Measurements from ENCODE around the gene DIRAS1. TPM values are rescaled to one million over a fixed set of nuclear protein-coding genes. Genes with fewer than 3 reads are reported as not detected.

DIRAS1 gene, protein sequence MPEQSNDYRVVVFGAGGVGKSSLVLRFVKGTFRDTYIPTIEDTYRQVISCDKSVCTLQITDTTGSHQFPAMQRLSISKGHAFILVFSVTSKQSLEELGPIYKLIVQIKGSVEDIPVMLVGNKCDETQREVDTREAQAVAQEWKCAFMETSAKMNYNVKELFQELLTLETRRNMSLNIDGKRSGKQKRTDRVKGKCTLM
- 7.8 and 9.7 TPM in 2 replicates for total RNA-seq (2021)
- long read RNA-seq, partial matches to known transcripts = 0 of 1 reads
- long read RNA-seq, other reads (novel, unspliced or antisense) = 1 of 1 reads

DNA sequence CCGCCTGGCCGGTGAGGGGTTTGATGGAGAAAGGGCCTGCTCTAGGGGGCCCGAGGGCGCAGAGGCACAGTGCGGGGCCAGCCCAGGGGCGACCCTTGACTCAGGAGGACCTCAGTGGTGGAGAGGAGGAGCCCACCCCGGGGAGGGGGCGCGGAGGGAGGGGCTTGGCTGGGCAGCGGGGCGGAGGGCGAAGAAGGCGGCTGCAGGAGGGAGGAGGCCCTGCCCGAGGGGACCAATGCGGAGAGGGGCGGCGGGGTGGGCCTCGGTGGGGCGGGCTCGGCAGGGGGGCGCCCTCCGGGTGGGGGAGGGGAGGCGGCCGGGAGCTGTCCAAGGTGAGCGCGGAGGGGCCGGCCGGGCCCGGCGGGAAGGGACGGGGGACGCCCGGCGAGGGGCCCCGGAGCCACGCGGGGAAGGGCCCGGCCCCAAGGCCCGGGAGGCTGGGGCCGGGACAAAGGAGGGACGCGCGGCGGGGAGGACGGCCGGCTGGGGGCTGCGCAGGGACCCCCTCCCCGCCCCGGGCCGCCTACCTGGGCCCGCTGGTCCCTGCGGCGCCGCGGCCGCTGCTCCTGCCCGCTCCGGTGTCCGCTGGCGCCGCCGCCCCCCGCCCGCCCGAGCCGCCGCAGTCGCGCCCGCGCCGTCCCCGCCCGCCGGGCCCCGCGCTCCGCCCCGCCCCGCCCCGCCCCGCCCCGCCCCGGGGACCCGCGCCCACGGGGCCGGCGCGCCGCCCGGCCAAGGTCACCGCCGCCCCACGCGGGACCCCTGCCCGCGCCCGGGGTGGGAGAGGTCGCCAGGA lies at the start of gene DIRAS1:
TSS of gene DIRAS1 (minus strand) at position 596 of the 793 bp plus-strand sequence. CDS start 3,566 bp downstream, outside the sequence.
- H3K4me1 Mint-ChIP-seq = peaks cover 6 to 14% of the 10 kb centered on the region in 2 experiments
- peaks cover 36% of the 10 kb centered on the region for H3K27me3 Mint-ChIP-seq (ENCODE audit: low read depth)
- peak; percentile 63 for DNase-seq

More for the DNA sequence above, at the start of gene DIRAS1:
- Histone ChIP-seq H3T11ph (ENCODE audit: low read length) (no peak within 1 kb of the TSS), H2BK5ac (ENCODE audit: insufficient read length, low read length) (no peak within 1 kb of the TSS), H2BK12ac (ENCODE audit: insufficient read length, low read depth, low read length) (no peak within 1 kb of the TSS), H2BK20ac (ENCODE audit: low read depth, low read length, poor library complexity, severe bottlenecking) (no peak within 1 kb of the TSS), H3K4me2 (ENCODE audit: insufficient read depth, insufficient read length, low read length) (peak within 1 kb of the TSS; percentile 41), H3K79me2 (ENCODE audit: insufficient read depth, low read length) (no peaks in the 10 kb centered on the region), H3K23ac (ENCODE audit: insufficient read length, low read depth, low read length) (no peak within 1 kb of the TSS), H2BK15ac (ENCODE audit: low read depth, low read length) (no peak within 1 kb of the TSS), H3K9ac (ENCODE audit: extremely low read depth, insufficient read length, low read length) (no peak within 1 kb of the TSS), H4K91ac (ENCODE audit: insufficient read length, low read depth, low read length) (no peak within 1 kb of the TSS), H3K4me1 (ENCODE audit: insufficient read depth, low read length) (no peaks in the 10 kb centered on the region), H3K56ac (ENCODE audit: insufficient read length, low read depth, low read length) (no peak within 1 kb of the TSS), H2AK5ac (ENCODE audit: insufficient read length, low read length) (no peak within 1 kb of the TSS), H4K5ac (ENCODE audit: insufficient read length, low read depth, low read length) (no peak within 1 kb of the TSS), H3K27ac (ENCODE audit: insufficient read length, low read depth, low read length) (no peak within 1 kb of the TSS), H3K27me3 (ENCODE audit: insufficient read depth, low read length) (no peaks in the 10 kb centered on the region), H2AFZ (ENCODE audit: low read length) (no peak within 1 kb of the TSS), H4K8ac (replicated peaks; ENCODE audit: insufficient read length, low read depth, low read length) (no peak within 1 kb of the TSS), H3K79me1 (ENCODE audit: insufficient read depth, low read depth, low read length, poor library complexity, severe bottlenecking) (no peaks in the 10 kb centered on the region), H3K14ac (ENCODE audit: insufficient read depth, low read length) (peak within 1 kb of the TSS; percentile 63; the same call in 1 of the 2 replicates), H3K4ac (ENCODE audit: low read depth, low read length) (no peak within 1 kb of the TSS), H3K9me3 (ENCODE audit: control insufficient read depth, low read depth, low read length) (no peaks in the 10 kb centered on the region), H3K18ac (ENCODE audit: insufficient read length, low read depth, low read length) (no peak within 1 kb of the TSS), H4K20me1 (ENCODE audit: control insufficient read depth, insufficient read depth, insufficient read length) (no peaks in the 10 kb centered on the region), H3K23me2 (ENCODE audit: insufficient read length, low read depth, low read length, poor library complexity, severe bottlenecking) (peaks cover 7% of the 10 kb centered on the region), H2BK120ac (ENCODE audit: low read depth, low read length, poor library complexity, severe bottlenecking) (no peak within 1 kb of the TSS)
- WGBS (ENCODE audit: extremely low coverage, insufficient read length, low lambda C conversion rate) = no CpG with 5 or more reads among the region's 100 CpGs
- Mint-ChIP-seq H3K4me3 (peak within 1 kb of the TSS; percentile 72 to 84), H3K36me3 (ENCODE audit: insufficient read depth in 1 of 3, low read depth in 3 of 3) (peaks cover 3 to 5% (median 4%) of the 10 kb centered on the region in 3 experiments), H3K27ac (no peak within 1 kb of the TSS), H3K9me3 (no peaks in the 10 kb centered on the region)
- TF ChIP-seq, protein P1, sequence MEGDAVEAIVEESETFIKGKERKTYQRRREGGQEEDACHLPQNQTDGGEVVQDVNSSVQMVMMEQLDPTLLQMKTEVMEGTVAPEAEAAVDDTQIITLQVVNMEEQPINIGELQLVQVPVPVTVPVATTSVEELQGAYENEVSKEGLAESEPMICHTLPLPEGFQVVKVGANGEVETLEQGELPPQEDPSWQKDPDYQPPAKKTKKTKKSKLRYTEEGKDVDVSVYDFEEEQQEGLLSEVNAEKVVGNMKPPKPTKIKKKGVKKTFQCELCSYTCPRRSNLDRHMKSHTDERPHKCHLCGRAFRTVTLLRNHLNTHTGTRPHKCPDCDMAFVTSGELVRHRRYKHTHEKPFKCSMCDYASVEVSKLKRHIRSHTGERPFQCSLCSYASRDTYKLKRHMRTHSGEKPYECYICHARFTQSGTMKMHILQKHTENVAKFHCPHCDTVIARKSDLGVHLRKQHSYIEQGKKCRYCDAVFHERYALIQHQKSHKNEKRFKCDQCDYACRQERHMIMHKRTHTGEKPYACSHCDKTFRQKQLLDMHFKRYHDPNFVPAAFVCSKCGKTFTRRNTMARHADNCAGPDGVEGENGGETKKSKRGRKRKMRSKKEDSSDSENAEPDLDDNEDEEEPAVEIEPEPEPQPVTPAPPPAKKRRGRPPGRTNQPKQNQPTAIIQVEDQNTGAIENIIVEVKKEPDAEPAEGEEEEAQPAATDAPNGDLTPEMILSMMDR (conservative IDR thresholded peaks at IDR 0.05) = no peak

Data from H9 (cell line).